HepG2 (cell line): Measurements from ENCODE around the gene CD72. TPM values are rescaled to one million over a fixed set of nuclear protein-coding genes. Genes with fewer than 3 reads are reported as not detected.
A peak's percentile ranks its signal among the peaks of the same experiment; 100 is the strongest.

Source experiments
- AHR ChIP-seq: IDR thresholded peaks from 2 replicates; pipeline ENCODE4 v1.6.1; 2018; ENCODE audit warnings: missing genetic modification reagents, missing compliant biosample characterization
- FOXK1 ChIP-seq: sonication (generic); formaldehyde crosslinking; IDR thresholded peaks from 2 replicates; pipeline ENCODE4 v1.4.0; 2020; ENCODE audit warnings: low read depth, missing genetic modification reagents, borderline replicate concordance
- GZF1 ChIP-seq: sonication (generic); formaldehyde crosslinking; IDR thresholded peaks from 2 replicates; pipeline ENCODE4 v1.5.1; 2020; ENCODE audit warnings: mild to moderate bottlenecking, missing genetic modification reagents
- HCFC1 ChIP-seq: fragments of 150-350 bp; IDR thresholded peaks from 2 replicates; pipeline ENCODE4 v1.6.1; 2014; ENCODE audit warnings: low read depth, low read length
- HNF1B ChIP-seq: sonication (generic); formaldehyde crosslinking; IDR thresholded peaks from 2 replicates; pipeline ENCODE4 v1.5.1; 2020; ENCODE audit warnings: mild to moderate bottlenecking, moderate library complexity, missing genetic modification reagents
- HOMEZ ChIP-seq: IDR thresholded peaks from 2 replicates; pipeline ENCODE4 v1.6.1; 2016; ENCODE audit warnings: low read depth
- MAFK ChIP-seq, 2 experiments: IDR thresholded peaks in 1 of 2; conservative IDR thresholded peaks in 1 of 2; 2 replicates each; pipeline ENCODE4 v1.6.1; 2011; ENCODE audit warnings: improper control_type of control experiment in 2 of 2, low read length in 2 of 2
- MXD1 ChIP-seq: sonication (generic); formaldehyde crosslinking; IDR thresholded peaks from 2 replicates; pipeline ENCODE4 v1.4.0; 2020; ENCODE audit warnings: mild to moderate bottlenecking, missing genetic modification reagents
- PTBP1 ChIP-seq: fragments of 200-400 bp; formaldehyde crosslinking; IDR thresholded peaks from 2 replicates; pipeline ENCODE4 v1.6.1; 2018; ENCODE audit warnings: low read length, low read depth; ENCODE audit not compliant: poor library complexity, severe bottlenecking
- SAP130 ChIP-seq: IDR thresholded peaks from 2 replicates; pipeline ENCODE4 v1.6.1; 2016; ENCODE audit warnings: low read depth
- SP2 ChIP-seq: sonication (generic); formaldehyde crosslinking; IDR thresholded peaks from 2 replicates; pipeline ENCODE4 v1.5.1; 2020; ENCODE audit warnings: mild to moderate bottlenecking, missing genetic modification reagents
- THAP8 ChIP-seq: sonication (generic); formaldehyde crosslinking; IDR thresholded peaks from 2 replicates; pipeline ENCODE4 v1.5.1; 2020; ENCODE audit warnings: missing genetic modification reagents, mild to moderate bottlenecking, borderline replicate concordance
- ZC3H13 ChIP-seq: sonication (generic); formaldehyde crosslinking; IDR thresholded peaks from 2 replicates; pipeline ENCODE4 v1.8.1; 2023; ENCODE audit warnings: mild to moderate bottlenecking, missing genetic modification reagents, moderate library complexity
- ZC3H4 ChIP-seq: sonication (generic); formaldehyde crosslinking; IDR thresholded peaks from 2 replicates; pipeline ENCODE4 v1.4.0; 2020; ENCODE audit warnings: missing genetic modification reagents, borderline replicate concordance
- ZMAT3 ChIP-seq: sonication (generic); formaldehyde crosslinking; conservative IDR thresholded peaks from 2 replicates; pipeline ENCODE4 v1.7.0; 2021; ENCODE audit warnings: missing genetic modification reagents
- ZNF280B ChIP-seq: sonication (generic); formaldehyde crosslinking; IDR thresholded peaks from 2 replicates; pipeline ENCODE4 v1.5.0; 2020; ENCODE audit warnings: missing genetic modification reagents, mild to moderate bottlenecking, borderline replicate concordance
- ZNF33B ChIP-seq: sonication (generic); formaldehyde crosslinking; IDR thresholded peaks from 2 replicates; pipeline ENCODE4 v1.5.1; 2020; ENCODE audit warnings: mild to moderate bottlenecking, missing genetic modification reagents
- ZNF446 ChIP-seq: sonication (generic); formaldehyde crosslinking; IDR thresholded peaks from 2 replicates; pipeline ENCODE4 v1.5.0; 2020; ENCODE audit warnings: mild to moderate bottlenecking, missing genetic modification reagents
- ZNF503 ChIP-seq: sonication (generic); formaldehyde crosslinking; IDR thresholded peaks from 2 replicates; pipeline ENCODE4 v1.4.0; 2020; ENCODE audit warnings: missing genetic modification reagents
- ZNF619 ChIP-seq: sonication (generic); formaldehyde crosslinking; IDR thresholded peaks from 2 replicates; pipeline ENCODE4 v1.4.0; 2020; ENCODE audit warnings: mild to moderate bottlenecking, missing genetic modification reagents
- ZNF644 ChIP-seq: IDR thresholded peaks from 2 replicates; pipeline ENCODE4 v1.6.1; 2016; ENCODE audit warnings: low read depth
- ZNF703 ChIP-seq: sonication (generic); formaldehyde crosslinking; IDR thresholded peaks from 2 replicates; pipeline ENCODE4 v1.5.1; 2020; ENCODE audit warnings: missing genetic modification reagents, mild to moderate bottlenecking, moderate library complexity, borderline replicate concordance
- ZSCAN22 ChIP-seq: sonication (generic); formaldehyde crosslinking; IDR thresholded peaks from 2 replicates; pipeline ENCODE4 v1.4.0; 2020; ENCODE audit warnings: mild to moderate bottlenecking, missing genetic modification reagents
- polyA plus RNA-seq, 8 experiments: library from polyadenylated mRNA; depleted of rRNA in 3 of 8; stranded (reverse) in 7 of 8; unstranded in 1 of 8; fragments of >200 nt; fragmentation: Illumina TruSeq in 4 of 8; extraction: Trizol in 4 of 8; gene quantifications; 2 replicates each; pipeline versions ENCODE4 v1.2.1 to v1.2.3, GENCODE V29; 2011 to 2016; ENCODE audit warnings: low read depth in 4 of 8, missing spikeins in 1 of 8, mixed read lengths in 1 of 8; ENCODE audit not compliant: insufficient read depth in 1 of 8
- total RNA-seq, 5 experiments: library from RNA; depleted of rRNA; stranded (reverse); fragments of >200 nt; fragmentation: Illumina TruSeq; extraction: Trizol; gene quantifications; 2 replicates each; pipeline ENCODE4 v1.2.3, GENCODE V29; 2016; ENCODE audit warnings: low read depth in 1 of 5

CD72 gene
- total and polyA plus RNA-seq, 2 of the 13 experiments (the other 11 are each of a cell fraction or from before 2014, with no cell fraction given) = 0.18 to 1.1 TPM

- TF ChIP-seq HNF1B (CRISPR knock-in tag) (peak; percentile 83), AHR (no peak; the same call in 1 of the 2 replicates), HCFC1 (peak; percentile 44; the same call in 1 of the 2 replicates), ZNF446 (CRISPR knock-in tag) (peak; percentile 69; the same call in 1 of the 2 replicates), THAP8 (CRISPR knock-in tag) (no peak), ZNF619 (CRISPR knock-in tag) (0 out of 2 replicates have a peak, but pooled peaks have one; percentile 31), MAFK (conservative IDR thresholded peaks at IDR 0.05 in 1 of 2, IDR thresholded peaks at IDR 0.05 in 1 of 2; ENCODE audit: low read length in 2 of 2) (no peak), ZSCAN22 (CRISPR knock-in tag) (no peak), ZNF503 (CRISPR knock-in tag) (no peak), ZC3H13 (CRISPR knock-in tag) (no peak), ZNF33B (CRISPR knock-in tag) (no peak), ZNF644 (CRISPR knock-in tag) (no peak), ZC3H4 (no peak), FOXK1 (CRISPR knock-in tag) (peak; percentile 60; the same call in 1 of the 2 replicates), HOMEZ (CRISPR knock-in tag) (peak; percentile 99), SAP130 (CRISPR knock-in tag) (peak; percentile 92), ZNF703 (CRISPR knock-in tag) (no peak), ZNF280B (CRISPR knock-in tag) (peak; percentile 82; the same call in 1 of the 2 replicates), GZF1 (CRISPR knock-in tag) (no peak), SP2 (CRISPR knock-in tag) (peak; percentile 83), ZMAT3 (peak; percentile 84; the same call in 1 of the 2 replicates), PTBP1 (no peak), MXD1 (CRISPR knock-in tag) (no peak)
Observed at GRCh38 chr9:35603986-35604577, 14.1 kb downstream of the CD72 start (continued).
